Neural cell (in vitro differentiated cells): Measurements from ENCODE around the gene SLC9B2. TPM values are rescaled to one million over a fixed set of nuclear protein-coding genes. Genes with fewer than 3 reads are reported as not detected.

Experiments used
- H2AFZ ChIP-seq: fragments of 200-600, 300-800 bp; sonication (generic), shearing (Covaris generic); 2 replicates; pipeline ENCODE4 v1.6.0; 2014; ENCODE audit warnings: low read depth, mild to moderate bottlenecking, antibody characterized with exemption, low read length, moderate library complexity
- H3F3A ChIP-seq: fragments of 200-600 bp; shearing (Covaris generic); 2 replicates; pipeline ENCODE4 v1.6.1; 2016; ENCODE audit warnings: mild to moderate bottlenecking, moderate library complexity, mixed read lengths, antibody characterized with exemption, low read length; ENCODE audit not compliant: insufficient read depth, poor library complexity, severe bottlenecking
- H3K27ac ChIP-seq: fragments of 200-600, 300-800 bp; sonication (generic), shearing (Covaris generic); 2 replicates; pipeline ENCODE4 v1.5.1; 2014; ENCODE audit warnings: mild to moderate bottlenecking, low read length, moderate library complexity
- H3K27me3 ChIP-seq: fragments of 300-800, 200-600 bp; sonication (generic), shearing (Covaris generic); 2 replicates; pipeline ENCODE4 v1.6.0; 2014; ENCODE audit warnings: mild to moderate bottlenecking, low read depth, low read length, moderate library complexity; ENCODE audit not compliant: insufficient read depth
- H3K36me3 ChIP-seq: fragments of 300-800, 200-600 bp; sonication (generic), shearing (Covaris generic); 2 replicates; pipeline ENCODE4 v1.5.1; 2014; ENCODE audit warnings: mild to moderate bottlenecking, antibody characterized with exemption, low read length, moderate library complexity; ENCODE audit not compliant: insufficient read depth
- H3K4me2 ChIP-seq: fragments of 300-800, 200-600 bp; sonication (generic), shearing (Covaris generic); 2 replicates; pipeline ENCODE4 v1.6.0; 2014; ENCODE audit warnings: mild to moderate bottlenecking, low read length
- H3K4me3 ChIP-seq: fragments of 300-800, 200-600 bp; sonication (generic), shearing (Covaris generic); 2 replicates; pipeline ENCODE4 v1.5.1; 2014; ENCODE audit warnings: mild to moderate bottlenecking, low read length, moderate library complexity
- H3K79me2 ChIP-seq: fragments of 200-600 bp; shearing (Covaris generic); replicated peaks from 2 replicates; pipeline ENCODE4 v1.6.0; 2014; ENCODE audit warnings: mild to moderate bottlenecking, low read length, moderate library complexity; ENCODE audit not compliant: insufficient read depth
- H3K9ac ChIP-seq: fragments of 300-800, 200-600 bp; sonication (generic), shearing (Covaris generic); 2 replicates; pipeline ENCODE4 v1.6.1; 2016; ENCODE audit warnings: mild to moderate bottlenecking, low read length, mixed read lengths
- H3K9me2 ChIP-seq: fragments of 200-600 bp; shearing (Covaris generic); 2 replicates; pipeline ENCODE4 v1.6.1; 2016; ENCODE audit warnings: mild to moderate bottlenecking, low read length, mixed read lengths; ENCODE audit not compliant: insufficient read depth
- H3K9me3 ChIP-seq: fragments of 200-600, 300-800 bp; sonication (generic), shearing (Covaris generic); 2 replicates; pipeline ENCODE4 v1.6.1; 2016; ENCODE audit warnings: mild to moderate bottlenecking, mixed run types, low read length, moderate library complexity, mixed read lengths
- H4K20me1 ChIP-seq: fragments of 200-600 bp; shearing (Covaris generic); 2 replicates; pipeline ENCODE4 v1.6.1; 2016; ENCODE audit warnings: mild to moderate bottlenecking, mixed run types; ENCODE audit not compliant: insufficient read depth
- CTCF ChIP-seq: fragments of 450-650 bp; IDR thresholded peaks from 2 replicates; pipeline ENCODE4 v1.5.1; 2014; ENCODE audit warnings: antibody characterized with exemption, mild to moderate bottlenecking, moderate library complexity; ENCODE audit not compliant: poor library complexity, severe bottlenecking
- EP300 ChIP-seq: fragments of 450-650 bp; conservative IDR thresholded peaks from 2 replicates; pipeline ENCODE4 v1.6.1; 2014; ENCODE audit warnings: antibody characterized with exemption, mild to moderate bottlenecking, moderate library complexity; ENCODE audit not compliant: poor library complexity, severe bottlenecking
- EZH2 ChIP-seq: fragments of 200-600, 300-800 bp; shearing (Covaris generic), sonication (generic); IDR thresholded peaks from 2 replicates; pipeline ENCODE4 v1.6.1; 2014; ENCODE audit warnings: antibody characterized with exemption, low read length, borderline replicate concordance, mild to moderate bottlenecking; ENCODE audit not compliant: insufficient read depth, poor library complexity, severe bottlenecking
- MXI1 ChIP-seq: fragments of 450-650 bp; conservative IDR thresholded peaks from 2 replicates; pipeline ENCODE4 v1.6.1; 2014; ENCODE audit warnings: antibody characterized with exemption, mild to moderate bottlenecking; ENCODE audit not compliant: poor library complexity, severe bottlenecking
- POLR2AphosphoS5 ChIP-seq: IDR thresholded peaks from 2 replicates; pipeline ENCODE4 v1.6.1; 2012
- RAD21 ChIP-seq: fragments of 450-650 bp; conservative IDR thresholded peaks from 2 replicates; pipeline ENCODE4 v1.6.1; 2014; ENCODE audit warnings: antibody characterized with exemption, mild to moderate bottlenecking, moderate library complexity
- REST ChIP-seq: IDR thresholded peaks from 2 replicates; pipeline ENCODE4 v1.6.1; 2012; ENCODE audit warnings: borderline replicate concordance
- SMC3 ChIP-seq: fragments of 450-650 bp; conservative IDR thresholded peaks from 2 replicates; pipeline ENCODE4 v1.6.1; 2014; ENCODE audit warnings: antibody characterized with exemption, mild to moderate bottlenecking, moderate library complexity; ENCODE audit not compliant: poor library complexity
- TAF1 ChIP-seq: IDR thresholded peaks from 2 replicates; pipeline ENCODE4 v1.6.1; 2012; ENCODE audit warnings: low read depth
- polyA plus RNA-seq: library from polyadenylated mRNA; depleted of rRNA; stranded (reverse); fragments of >200 nt; gene quantifications from 2 replicates; pipeline ENCODE4 v1.2.3, GENCODE V29; 2014

The SLC9B2 gene
- polyA plus RNA-seq, 1 donor from 2014 or later: 46.3 TPM

GRCh38 chr4:103010804-103011203 lies 65.8 kb downstream of the SLC9B2 start:
- H3K4me2 ChIP-seq: no peak overlapping the region
- no peaks in the 10 kb centered on the region for H3K79me2 ChIP-seq
- TF ChIP-seq CTCF (no peak), EZH2 (no peak), POLR2AphosphoS5 (no peak), RAD21 (no peak), REST (no peak), MXI1 (no peak), EP300 (no peak), SMC3 (no peak), TAF1 (no peak)
- no peak overlapping the region for H3K9ac ChIP-seq
- no peaks in the 10 kb centered on the region for H3K9me3 ChIP-seq
- no peaks in the 10 kb centered on the region for H4K20me1 ChIP-seq
- H3K9me2 ChIP-seq: no peaks in the 10 kb centered on the region
- H2AFZ ChIP-seq: no peak overlapping the region
- H3K27me3 ChIP-seq: no peaks in the 10 kb centered on the region
- no peaks in the 10 kb centered on the region for H3F3A ChIP-seq
- no peaks in the 10 kb centered on the region for H3K36me3 ChIP-seq
- H3K4me3 ChIP-seq: no peak overlapping the region
- H3K27ac ChIP-seq: no peak overlapping the region

- H3K9ac ChIP-seq: no peak overlapping the region
Observed at GRCh38 chr4:103008875-103009729, 67.5 kb downstream of the SLC9B2 start.

More at GRCh38 chr4:103008875-103009729, 67.5 kb downstream of the SLC9B2 start:
- H3K4me2 ChIP-seq: no peak overlapping the region
- H3K79me2 ChIP-seq: no peaks in the 10 kb centered on the region
- no peaks in the 10 kb centered on the region for H3K9me3 ChIP-seq
- no peaks in the 10 kb centered on the region for H4K20me1 ChIP-seq
- H3K9me2 ChIP-seq: no peaks in the 10 kb centered on the region
- no peak overlapping the region for H2AFZ ChIP-seq
- no peaks in the 10 kb centered on the region for H3K27me3 ChIP-seq
- no peaks in the 10 kb centered on the region for H3F3A ChIP-seq
- TF ChIP-seq MXI1 (no peak), EZH2 (no peak), POLR2AphosphoS5 (no peak), TAF1 (no peak), REST (no peak), SMC3 (peak; percentile 97), EP300 (no peak), CTCF (peak; percentile 94), RAD21 (peak; percentile 97)
- H3K36me3 ChIP-seq: no peaks in the 10 kb centered on the region
- H3K4me3 ChIP-seq: no peak overlapping the region
- H3K27ac ChIP-seq: no peak overlapping the region
